Right ventricle myocardium superior (tissue), 1 donor: ENCODE measurements around the gene STXBP2. TPM values are rescaled to one million over a fixed set of nuclear protein-coding genes. Genes with fewer than 3 reads are reported as not detected.

Experiments used
- ATAC-seq: fragments of 200-7000 bp; cut with Tn5 transposase; one replicate; pipeline ENCODE4 v1.9.1; 2020; ENCODE audit warnings: mild to moderate bottlenecking; ENCODE audit not compliant: poor library complexity
- DNase-seq: peaks from one replicate; pipeline ENCODE4 v3.0.0-alpha.2; 2020
- intact Hi-C: fragments of 100-400 bp; cut with DNase I; formaldehyde crosslinking; loops from one replicate; pipeline ENCODE4 v1.11.2; 2022
- long read RNA-seq: library from polyadenylated mRNA; unstranded; transcript quantifications from one replicate; pipeline ENCODE4 v2.0.0, GENCODE V29; 2021
- total RNA-seq: library from RNA; stranded (reverse); fragmentation: NEBNext Ultra II Directional; extraction: Animal tissue kit (Norgen Biotek cat#: 25700); gene quantifications from one replicate; pipeline ENCODE4 v1.2.1, GENCODE V29; 2021
- donor health status: DM: no; HTN: yes; CAD: no; lungs with severe emphysema.

Gene STXBP2
- 7.0 TPM for total RNA-seq
- long read RNA-seq, partial matches to known transcripts = 2 of 6 reads
- long read RNA-seq, other reads (novel, unspliced or antisense) = 1 of 6 reads

GRCh38 chr19:7636691-7637373 lies at the start of gene STXBP2:
Gene STXBP2, plus strand, starts transcription at chr19:7637110. Its CDS starts 40 bp downstream, at chr19:7637150.
- DNase-seq = peak; percentile 82
- intact Hi-C loops = no loop called here
- peak; percentile 79 for ATAC-seq

- no peak for ATAC-seq
- intact Hi-C loops = no loop called here
- DNase-seq = no peak
These were observed 47.1 kb upstream of the STXBP2 start for GRCh38 chr19:7589822-7590221.

- DNase-seq = no peak
- intact Hi-C loops = no loop called here
- no peak for ATAC-seq
These were observed 46.7 kb upstream of the STXBP2 start for GRCh38 chr19:7590256-7590655.

- DNase-seq (no peak), ATAC-seq (peak; percentile 75)
- intact Hi-C loops = no loop called here
These were observed 41.3 kb upstream of the STXBP2 start, which contains the start of gene CAMSAP3 for GRCh38 chr19:7595466-7596133. Gene CAMSAP3, plus strand, starts transcription at chr19:7595863. Its CDS starts 140 bp downstream, at chr19:7596003.

- ATAC-seq (no peak), DNase-seq (no peak)
- intact Hi-C loops = no loop called here
These were observed 40.5 kb upstream of the STXBP2 start for GRCh38 chr19:7596211-7596937.

GRCh38 chr19:7597689-7598088 lies 39.2 kb upstream of the STXBP2 start:
- intact Hi-C loops = no loop called here
- no peak for DNase-seq
- no peak for ATAC-seq

GRCh38 chr19:7598180-7598579 lies 38.7 kb upstream of the STXBP2 start:
- ATAC-seq (no peak), DNase-seq (no peak)
- intact Hi-C loops = no loop called here

- DNase-seq (no peak), ATAC-seq (no peak)
- intact Hi-C loops = no loop called here
These were observed 36.2 kb upstream of the STXBP2 start for GRCh38 chr19:7600721-7601120.

- ATAC-seq = no peak
- DNase-seq = no peak
- intact Hi-C loops = no loop called here
These were observed 34.5 kb upstream of the STXBP2 start for GRCh38 chr19:7602240-7602934.

GRCh38 chr19:7602935-7603497 lies 33.9 kb upstream of the STXBP2 start:
- ATAC-seq = no peak
- intact Hi-C loops = no loop called here
- DNase-seq = no peak

GRCh38 chr19:7603919-7604318 lies 33.0 kb upstream of the STXBP2 start:
- intact Hi-C loops = no loop called here

GRCh38 chr19:7605490-7606222 lies 31.3 kb upstream of the STXBP2 start:
- intact Hi-C loops = no loop called here
- DNase-seq (no peak), ATAC-seq (no peak)

More at GRCh38 chr19:7603919-7604318, 33.0 kb upstream of the STXBP2 start:
- ATAC-seq = no peak
- no peak for DNase-seq

- intact Hi-C loops = no loop called here
- ATAC-seq (no peak), DNase-seq (no peak)
These were observed 30.6 kb upstream of the STXBP2 start for GRCh38 chr19:7606289-7606688.

GRCh38 chr19:7607212-7607873 lies 29.6 kb upstream of the STXBP2 start:
- intact Hi-C loops = no loop called here
- ATAC-seq = no peak

GRCh38 chr19:7607874-7608560 lies 28.9 kb upstream of the STXBP2 start:
- intact Hi-C loops = no loop called here
- no peak for ATAC-seq
- DNase-seq = no peak

More at GRCh38 chr19:7607212-7607873, 29.6 kb upstream of the STXBP2 start:
- DNase-seq = no peak

GRCh38 chr19:7610491-7611240 lies 26.2 kb upstream of the STXBP2 start:
- intact Hi-C loops = no loop called here
- DNase-seq (no peak), ATAC-seq (no peak)
